AG04450 (cell line): ENCODE data around the gene TAF11L14. TPM values are rescaled to one million over a fixed set of nuclear protein-coding genes. Genes with fewer than 3 reads are reported as not detected.
"Not testable (repeated sequence)": the region's sequence is repeated elsewhere in the genome, so short reads cannot be mapped to it uniquely, and the experiment has no call there.

Experiments used
- CTCF ChIA-PET: fragments of 300-600, 350-600 bp; formaldehyde crosslinking; extraction: SDS; loops from one replicate; lab custom pipeline; 2022; ENCODE audit warnings: antibody characterized with exemption, inconsistent platforms; lab: Charles Lee
- POLR2A ChIA-PET: fragments of 350-600 bp; formaldehyde crosslinking; extraction: SDS; loops from one replicate; lab custom pipeline; 2021; ENCODE audit warnings: antibody characterized with exemption, inconsistent platforms; lab: Yijun Ruan, JAX
- DNase-seq: peaks from one replicate; pipeline ENCODE4 v3.0.0-alpha.2; 2011; ENCODE audit warnings: low read depth, low spot score
- H3K27ac ChIP-seq: one replicate; pipeline ENCODE4 v1.5.1; 2012; ENCODE audit warnings: low read depth, low read length, control low read depth
- H3K27me3 ChIP-seq: one replicate; pipeline ENCODE4 v1.6.0; 2012; ENCODE audit warnings: low read length; ENCODE audit not compliant: control insufficient read depth, insufficient read depth
- H3K4me3 ChIP-seq: 2 replicates; pipeline ENCODE4 v1.5.1; 2011; ENCODE audit warnings: mild to moderate bottlenecking, low read depth, low read length, control low read depth
- H3K9me3 ChIP-seq: 2 replicates; pipeline ENCODE4 v1.5.1; 2012; ENCODE audit warnings: low read length; ENCODE audit not compliant: control insufficient read depth, insufficient read depth
- CTCF ChIP-seq: IDR thresholded peaks from 2 replicates; pipeline ENCODE4 v1.5.1; 2011; ENCODE audit warnings: low read depth, low read length, control low read depth, inconsistent platforms
- polyA plus RNA-seq: library from polyadenylated mRNA; depleted of rRNA; stranded (reverse); fragments of >200 nt; gene quantifications from 2 replicates; pipeline ENCODE4 v1.2.3, GENCODE V29; 2011

The TAF11L14 gene
- polyA plus RNA-seq, 1 experiment, result not detected

- no peaks in the 10 kb centered on the region for H3K27me3 ChIP-seq
- peaks cover 7% of the 10 kb centered on the region for H3K9me3 ChIP-seq
- TF ChIP-seq CTCF, result no peak
- ChIA-PET POLR2A (no interaction called here), CTCF (no interaction called here)
- no peak for DNase-seq
- no peak overlapping the region for H3K4me3 ChIP-seq
- no peak overlapping the region for H3K27ac ChIP-seq
These were observed 19.2 kb upstream of the TAF11L14 start for GRCh38 chr5:17614872-17615605.

GRCh38 chr5:17619354-17619753 lies 14.9 kb upstream of the TAF11L14 start:
- no peak overlapping the region for H3K4me3 ChIP-seq
- POLR2A ChIA-PET, result no interaction called here
- no peak for DNase-seq
- H3K9me3 ChIP-seq, result peaks cover 15% of the 10 kb centered on the region
- no peaks in the 10 kb centered on the region for H3K27me3 ChIP-seq
- CTCF ChIA-PET, result no interaction called here
- no peak overlapping the region for H3K27ac ChIP-seq
- no peak for TF ChIP-seq CTCF

GRCh38 chr5:17620627-17621026 lies 13.6 kb upstream of the TAF11L14 start:
- DNase-seq, result no peak
- CTCF ChIA-PET, result no interaction called here
- Histone ChIP-seq H3K4me3 (no peak overlapping the region), H3K27ac (no peak overlapping the region), H3K27me3 (no peaks in the 10 kb centered on the region), H3K9me3 (peaks cover 12% of the 10 kb centered on the region)
- POLR2A ChIA-PET, result no interaction called here
- no peak for TF ChIP-seq CTCF

- Histone ChIP-seq H3K27ac (no peak overlapping the region), H3K4me3 (no peak overlapping the region), H3K9me3 (peaks cover 11% of the 10 kb centered on the region), H3K27me3 (no peaks in the 10 kb centered on the region)
- ChIA-PET CTCF (no interaction called here), POLR2A (no interaction called here)
- TF ChIP-seq CTCF, result no peak
- no peak for DNase-seq
These were observed 8.6 kb upstream of the TAF11L14 start for GRCh38 chr5:17625686-17626085.

- CTCF ChIA-PET, H3K4me3 ChIP-seq, H3K27ac ChIP-seq, DNase-seq, H3K27me3 ChIP-seq, POLR2A ChIA-PET: not testable (repeated sequence)
- H3K9me3 ChIP-seq, result peaks cover 10% of the 10 kb centered on the region
These were observed 2.5 kb upstream of the TAF11L14 start, which contains the start of gene TAF11L13 for GRCh38 chr5:17631788-17632187. Gene TAF11L13, plus strand, starts transcription at chr5:17632088.

- H3K27ac ChIP-seq, H3K27me3 ChIP-seq, DNase-seq, CTCF ChIA-PET, H3K4me3 ChIP-seq, POLR2A ChIA-PET: not testable (repeated sequence)
- peaks cover 18% of the 10 kb centered on the region for H3K9me3 ChIP-seq
These were observed 15.0 kb downstream of the TAF11L14 start for GRCh38 chr5:17649232-17649631.

GRCh38 chr5:17655201-17655759 lies 21.0 kb downstream of the TAF11L14 start:
- H3K27me3 ChIP-seq, H3K4me3 ChIP-seq, H3K27ac ChIP-seq, DNase-seq, CTCF ChIA-PET, POLR2A ChIA-PET: not testable (repeated sequence)
- H3K9me3 ChIP-seq, result peaks cover 15% of the 10 kb centered on the region
